GM18511 (cell line): Measurements from ENCODE around the gene ZNF584.
"Not testable (repeated sequence)": the region's sequence is repeated elsewhere in the genome, so short reads cannot be mapped to it uniquely, and the experiment has no call there.

Source experiments
- ATAC-seq: cut with Tn5 transposase; IDR thresholded peaks from one replicate; pipeline ENCODE4 v1.9.1; 2021; ENCODE audit warnings: mild to moderate bottlenecking, moderate library complexity; ENCODE audit not compliant: unreplicated experiment

ZNF584 gene

DNA sequence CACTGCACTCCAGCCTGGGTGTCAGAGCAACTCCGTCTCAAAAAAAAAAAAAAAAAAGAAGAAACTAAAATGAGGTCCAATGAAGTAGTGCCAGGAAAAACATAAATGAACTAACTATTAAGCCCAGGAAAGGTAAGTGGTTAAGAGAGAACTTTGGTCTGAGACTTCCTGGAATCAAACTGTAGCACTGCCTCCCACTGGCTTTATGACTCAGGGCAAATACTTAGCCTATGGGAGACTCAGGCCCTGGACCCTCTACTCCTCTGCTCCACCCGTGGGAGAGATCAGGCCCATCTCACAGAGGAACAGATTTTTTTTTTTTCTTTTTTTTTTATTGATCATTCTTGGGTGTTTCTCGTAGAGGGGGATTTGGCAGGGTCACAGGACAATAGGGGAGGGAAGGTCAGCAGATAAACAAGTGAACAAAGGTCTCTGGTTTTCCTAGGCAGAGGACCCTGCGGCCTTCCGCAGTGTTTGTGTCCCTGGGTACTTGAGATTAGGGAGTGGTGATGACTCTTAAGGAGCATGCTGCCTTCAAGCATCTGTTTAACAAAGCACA lies 4.5 kb upstream of the ZNF584 start:
- not testable (repeated sequence) for ATAC-seq

GRCh38 chr19:58406818-58407657 lies 1.4 kb upstream of the ZNF584 start:
- no peak for ATAC-seq

- ATAC-seq, result peak; percentile 3
These were observed 744 bp upstream of the ZNF584 start for GRCh38 chr19:58407658-58408151.

DNA sequence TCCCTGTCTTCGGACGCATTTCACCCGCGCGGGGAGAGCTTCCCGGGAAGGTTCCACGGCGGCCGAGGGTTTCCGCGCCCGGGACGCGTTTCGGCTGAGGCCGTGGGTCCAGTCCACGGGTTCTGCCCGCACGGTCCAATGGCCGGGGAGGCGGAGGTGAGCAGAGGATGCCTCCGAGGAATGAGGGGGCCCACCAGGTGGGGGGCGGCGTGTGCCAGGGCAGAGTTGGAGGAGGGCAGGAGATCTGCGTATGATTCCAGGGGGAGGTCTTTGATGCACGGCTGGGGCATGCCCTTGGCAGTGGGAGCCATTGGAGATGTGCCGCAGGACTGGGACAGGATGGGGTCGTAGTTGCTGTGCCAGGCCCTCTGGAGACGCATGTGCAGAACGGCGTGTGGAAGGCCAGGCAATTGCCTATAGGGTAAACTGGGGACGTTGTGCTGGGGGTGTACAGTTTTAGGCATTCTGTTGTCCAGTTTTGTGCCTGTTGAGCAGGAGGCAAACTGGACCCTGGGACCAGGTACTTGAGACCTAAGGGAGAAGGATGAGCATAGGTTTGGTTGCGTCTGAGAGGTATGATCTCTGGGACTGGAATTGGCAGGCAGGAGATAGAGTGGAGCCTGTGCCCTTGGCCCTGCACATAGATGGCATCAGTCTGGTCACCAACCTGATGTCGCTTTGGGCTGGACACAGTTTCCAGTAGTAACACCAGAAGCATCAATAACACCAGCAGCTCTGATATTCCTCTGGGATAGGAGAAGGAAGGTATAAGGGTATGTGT lies 751 bp downstream of the ZNF584 start:
- peak; percentile 15 for ATAC-seq

DNA sequence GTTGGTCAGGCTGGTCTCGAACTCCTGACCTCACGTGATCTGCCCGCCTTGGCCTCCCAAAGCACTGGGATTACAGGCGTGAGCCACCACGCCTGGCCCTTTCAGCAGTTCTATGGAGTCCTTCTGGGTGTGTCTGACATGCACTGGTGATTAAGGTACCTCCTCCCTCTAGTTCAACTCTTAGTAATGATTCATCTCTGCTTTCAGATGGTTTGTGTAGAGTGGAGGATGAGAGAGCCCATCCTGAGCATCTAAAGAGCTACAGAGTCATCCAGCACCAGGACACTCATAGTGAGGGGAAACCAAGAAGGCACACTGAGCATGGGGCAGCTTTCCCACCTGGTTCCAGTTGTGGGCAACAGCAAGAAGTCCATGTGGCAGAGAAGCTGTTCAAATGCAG lies 8.2 kb downstream of the ZNF584 start:
- ATAC-seq, result no peak

DNA sequence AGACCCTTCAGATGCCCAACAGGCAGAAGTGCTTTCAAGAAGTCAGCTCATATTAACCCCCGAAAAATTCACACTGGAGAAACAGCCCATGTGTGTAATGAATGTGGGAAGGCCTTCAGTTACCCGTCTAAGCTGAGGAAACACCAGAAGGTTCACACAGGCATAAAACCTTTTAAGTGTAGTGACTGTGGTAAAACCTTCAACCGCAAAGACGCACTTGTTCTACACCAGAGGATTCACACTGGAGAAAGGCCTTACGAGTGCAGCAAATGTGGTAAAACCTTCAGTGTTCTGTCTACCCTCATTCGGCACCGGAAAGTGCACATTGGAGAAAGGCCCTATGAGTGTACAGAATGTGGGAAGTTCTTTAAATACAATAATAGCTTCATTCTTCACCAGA lies 8.6 kb downstream of the ZNF584 start:
- no peak for ATAC-seq

DNA sequence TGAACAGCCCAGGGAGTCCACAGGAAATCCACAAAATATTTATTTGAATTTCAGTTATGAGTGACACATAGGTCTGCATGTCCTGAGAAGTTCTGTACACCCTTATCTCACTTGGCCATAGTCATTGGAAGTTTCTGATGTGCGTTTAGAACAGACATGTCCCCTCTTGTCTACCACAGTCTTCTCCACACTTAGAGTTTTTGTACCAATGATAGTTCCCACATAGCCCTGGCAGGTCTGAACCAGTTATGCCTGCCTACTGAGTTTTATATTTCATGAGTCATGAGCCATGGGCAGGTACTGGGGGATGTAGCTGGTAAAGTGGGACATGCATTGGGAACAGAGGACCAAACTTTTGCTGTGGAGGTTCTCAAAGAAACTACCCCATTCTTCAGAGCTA lies 20.2 kb downstream of the ZNF584 start:
- no peak for ATAC-seq

GRCh38 chr19:58429745-58430144 lies 21.3 kb downstream of the ZNF584 start:
- ATAC-seq, result no peak

DNA sequence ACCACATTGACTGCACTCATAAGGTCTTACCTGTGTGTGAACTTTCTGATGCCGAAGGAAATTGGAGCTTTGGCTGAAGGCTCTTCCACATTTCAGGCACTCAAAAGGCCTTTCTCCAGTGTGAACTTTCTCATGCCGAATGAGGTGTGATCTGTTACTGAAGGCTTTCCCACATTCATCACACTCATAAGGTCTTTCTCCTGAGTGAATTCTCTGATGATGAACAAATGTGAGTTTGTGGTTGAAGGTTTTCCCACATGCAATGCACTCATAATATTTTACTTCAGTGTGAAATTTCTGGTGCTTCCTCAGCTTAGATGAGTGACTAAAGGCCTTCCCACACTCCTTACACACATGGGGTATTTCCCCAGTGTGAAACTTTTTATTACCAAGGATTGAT lies 25.8 kb downstream of the ZNF584 start:
- ATAC-seq, result no peak

GRCh38 chr19:58439576-58440554 lies 31.4 kb downstream of the ZNF584 start, which contains the start of gene ZNF132:
Gene ZNF132 (minus strand): TSS chr19:58440153. CDS start chr19:58439821, 332 bp downstream.
- peak; percentile 95 for ATAC-seq

DNA sequence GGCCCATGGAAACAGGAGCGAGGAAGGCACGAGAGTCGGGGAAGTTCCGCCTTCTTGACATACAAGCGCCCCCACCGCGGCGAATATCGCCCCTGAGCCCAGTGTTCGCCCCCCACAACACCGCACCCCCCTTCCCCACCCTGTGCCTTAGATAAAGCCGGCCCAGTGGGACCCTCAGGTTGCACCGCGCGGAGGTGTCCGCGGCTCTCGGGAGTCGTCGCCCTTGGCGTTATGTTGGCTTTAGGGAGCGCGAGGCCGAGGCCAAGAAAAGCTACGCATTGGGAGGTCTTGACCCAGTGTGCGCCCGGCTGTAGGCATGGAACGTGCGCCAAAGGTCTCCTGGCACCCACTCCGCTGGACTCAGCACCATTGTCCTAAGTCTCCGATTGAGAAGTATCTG lies 32.1 kb downstream of the ZNF584 start:
- ATAC-seq, result no peak

DNA sequence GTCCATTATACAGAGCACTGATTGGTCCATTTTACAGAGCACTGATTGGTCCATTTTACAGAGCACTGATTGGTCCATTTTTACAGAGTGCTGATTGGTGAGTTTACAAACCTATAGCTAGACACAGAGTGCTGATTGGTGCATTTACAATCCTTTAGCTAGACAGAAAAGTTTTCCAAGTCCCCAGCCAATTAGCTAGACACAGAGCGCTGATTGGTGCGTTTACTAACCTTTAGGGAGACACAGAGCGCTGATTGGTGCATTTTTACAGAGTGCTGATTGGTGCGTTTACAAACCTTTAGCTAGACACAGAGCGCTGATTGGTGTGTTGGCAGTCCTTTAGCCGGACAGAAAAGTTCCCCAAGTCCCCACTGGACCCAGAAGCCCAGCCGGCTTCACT lies 34.5 kb downstream of the ZNF584 start:
- not testable (repeated sequence) for ATAC-seq

GRCh38 chr19:58448860-58449259 lies 40.4 kb downstream of the ZNF584 start:
- not testable (repeated sequence) for ATAC-seq

DNA sequence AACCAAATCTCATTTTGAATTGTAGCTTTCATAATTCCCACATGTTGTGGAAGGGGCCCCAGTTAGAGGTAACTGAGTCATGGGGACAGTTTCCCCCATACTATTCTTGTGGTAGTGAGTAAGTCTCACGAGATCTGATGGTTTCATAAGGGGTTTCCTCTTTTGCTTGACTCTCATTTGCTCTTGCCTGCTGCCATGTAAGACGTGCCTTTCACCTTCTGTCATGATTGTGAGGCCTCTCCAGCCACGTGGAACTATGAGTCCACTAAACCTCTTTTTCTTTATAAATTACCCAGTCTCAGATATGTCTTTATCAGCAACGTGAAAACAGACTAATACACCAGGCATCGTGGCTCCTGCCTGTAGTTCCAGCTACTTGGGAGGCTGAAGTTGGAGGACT lies 41.5 kb downstream of the ZNF584 start:
- ATAC-seq, result not testable (repeated sequence)

GRCh38 chr19:58450856-58451357 lies 42.5 kb downstream of the ZNF584 start:
- ATAC-seq, result peak; percentile 18

- peak; percentile 97 for ATAC-seq
These were observed 43.1 kb downstream of the ZNF584 start, which contains the start of gene ZNF324B for GRCh38 chr19:58451358-58452101. Gene ZNF324B (plus strand): TSS chr19:58451622. CDS start chr19:58453702, 2,080 bp downstream.

- no peak for ATAC-seq
These were observed 45.3 kb downstream of the ZNF584 start for GRCh38 chr19:58453743-58454142.

- ATAC-seq, result no peak
These were observed 46.9 kb downstream of the ZNF584 start for GRCh38 chr19:58455306-58455705.

GRCh38 chr19:58456111-58456510 lies 47.7 kb downstream of the ZNF584 start:
- ATAC-seq, result no peak
